Astrocyte (in vitro differentiated cells and primary cell): ENCODE measurements around the gene ANK3.

Experiments used
- CTCF ChIP-seq: IDR thresholded peaks from 2 replicates; pipeline ENCODE4 v1.5.1; 2011; ENCODE audit warnings: low read depth, mild to moderate bottlenecking, inconsistent platforms, low read length, moderate library complexity; ENCODE audit not compliant: insufficient read depth
- EZH2 ChIP-seq: IDR thresholded peaks from 2 replicates; pipeline ENCODE4 v1.6.1; 2012; ENCODE audit warnings: mild to moderate bottlenecking, low read length, inconsistent platforms; ENCODE audit not compliant: insufficient read depth

- no peak for TF ChIP-seq CTCF
- no peak for TF ChIP-seq EZH2
These were observed 250.8 kb downstream of the ANK3 start for GRCh38 chr10:60138842-60139241.
